KOPT-K1 (cell line): ENCODE measurements around the gene RAB11FIP4.
"Not testable (repeated sequence)": the region's sequence is repeated elsewhere in the genome, so short reads cannot be mapped to it uniquely, and the experiment has no call there.

Experiments
- H3K27ac ChIP-seq: fragments of 200-600 bp; sonication (generic); 2 replicates; pipeline ENCODE4 v1.5.1; 2016; ENCODE audit warnings: antibody characterized with exemption, mild to moderate bottlenecking, low read depth, low read length; ENCODE audit not compliant: poor library complexity, severe bottlenecking
- H3K36me3 ChIP-seq: fragments of 200-600 bp; sonication (generic); 2 replicates; pipeline ENCODE4 v1.5.1; 2017; ENCODE audit warnings: antibody characterized with exemption, mild to moderate bottlenecking, low read length, moderate library complexity; ENCODE audit not compliant: insufficient read depth
- H3K9me3 ChIP-seq: fragments of 200-600 bp; sonication (generic); 2 replicates; pipeline ENCODE4 v1.5.1; 2017; ENCODE audit warnings: antibody characterized with exemption, low read length, mild to moderate bottlenecking; ENCODE audit not compliant: insufficient read depth, poor library complexity, severe bottlenecking

The RAB11FIP4 gene

GRCh38 chr17:31381165-31381668, 10.3 kb upstream of the RAB11FIP4 start:
- no peak overlapping the region for H3K27ac ChIP-seq
- no peaks in the 10 kb centered on the region for H3K36me3 ChIP-seq
- no peaks in the 10 kb centered on the region for H3K9me3 ChIP-seq

- H3K27ac ChIP-seq, H3K36me3 ChIP-seq, H3K9me3 ChIP-seq: not testable (repeated sequence)
Measured at GRCh38 chr17:31382668-31383275, 8.7 kb upstream of the RAB11FIP4 start.

- not testable (repeated sequence) for H3K9me3 ChIP-seq, H3K27ac ChIP-seq, H3K36me3 ChIP-seq
Measured at GRCh38 chr17:31383488-31383887, 8.0 kb upstream of the RAB11FIP4 start.

GRCh38 chr17:31385428-31386285, 5.8 kb upstream of the RAB11FIP4 start:
- Histone ChIP-seq H3K27ac (no peak overlapping the region), H3K9me3 (no peaks in the 10 kb centered on the region), H3K36me3 (no peaks in the 10 kb centered on the region)

- Histone ChIP-seq H3K9me3 (no peaks in the 10 kb centered on the region), H3K27ac (no peak overlapping the region), H3K36me3 (no peaks in the 10 kb centered on the region)
Measured at GRCh38 chr17:31386542-31387075, 4.9 kb upstream of the RAB11FIP4 start.

- no peaks in the 10 kb centered on the region for H3K9me3 ChIP-seq
- no peak overlapping the region for H3K27ac ChIP-seq
- no peaks in the 10 kb centered on the region for H3K36me3 ChIP-seq
Measured at GRCh38 chr17:31387438-31387837, 4.0 kb upstream of the RAB11FIP4 start.

GRCh38 chr17:31388351-31388750, 3.1 kb upstream of the RAB11FIP4 start:
- Histone ChIP-seq H3K36me3 (no peaks in the 10 kb centered on the region), H3K9me3 (no peaks in the 10 kb centered on the region), H3K27ac (no peak overlapping the region)

GRCh38 chr17:31388770-31389656, 2.5 kb upstream of the RAB11FIP4 start:
- Histone ChIP-seq H3K36me3 (no peaks in the 10 kb centered on the region), H3K9me3 (no peaks in the 10 kb centered on the region), H3K27ac (no peak overlapping the region)

- H3K36me3 ChIP-seq = no peaks in the 10 kb centered on the region
- no peak overlapping the region for H3K27ac ChIP-seq
- H3K9me3 ChIP-seq = no peaks in the 10 kb centered on the region
Measured at GRCh38 chr17:31389657-31390381, 1.7 kb upstream of the RAB11FIP4 start.

GRCh38 chr17:31390426-31390747, 1.1 kb upstream of the RAB11FIP4 start:
- Histone ChIP-seq H3K36me3 (no peaks in the 10 kb centered on the region), H3K9me3 (no peaks in the 10 kb centered on the region), H3K27ac (no peak overlapping the region)

GRCh38 chr17:31390748-31391495, 553 bp upstream of the RAB11FIP4 start:
- H3K36me3 ChIP-seq = no peaks in the 10 kb centered on the region
- no peak overlapping the region for H3K27ac ChIP-seq
- H3K9me3 ChIP-seq = no peaks in the 10 kb centered on the region

- Histone ChIP-seq H3K27ac (no peak overlapping the region), H3K36me3 (no peaks in the 10 kb centered on the region), H3K9me3 (no peaks in the 10 kb centered on the region)
Measured at GRCh38 chr17:31392002-31392855, 754 bp downstream of the RAB11FIP4 start.
